ENCODE results near the gene KCNQ1.
A peak's percentile ranks its signal among the peaks of the same experiment; 100 is the strongest.

The KCNQ1 gene

GRCh38 chr11:2410616-2411015 is 34.2 kb upstream of the KCNQ1 start:
- DNase-seq (ENCODE audit: low read depth): no peak

- DNase-seq (ENCODE audit: low read depth): no peak
These were observed 33.1 kb upstream of the KCNQ1 start for GRCh38 chr11:2411446-2412305.

- DNase-seq (ENCODE audit: low read depth): no peak
These were observed 32.5 kb upstream of the KCNQ1 start for GRCh38 chr11:2412323-2412722.

GRCh38 chr11:2413742-2414579 is 30.8 kb upstream of the KCNQ1 start:
- DNase-seq (ENCODE audit: low read depth): no peak

GRCh38 chr11:2414616-2415015 is 30.2 kb upstream of the KCNQ1 start:
- DNase-seq (ENCODE audit: low read depth): no peak

- DNase-seq (ENCODE audit: low read depth): no peak
These were observed 29.6 kb upstream of the KCNQ1 start for GRCh38 chr11:2415171-2415570.

- no peak for DNase-seq (ENCODE audit: low read depth)
These were observed 29.0 kb upstream of the KCNQ1 start for GRCh38 chr11:2415601-2416380.

- DNase-seq (ENCODE audit: low read depth): no peak
These were observed 28.0 kb upstream of the KCNQ1 start for GRCh38 chr11:2416765-2417164.

GRCh38 chr11:2417856-2418692 is 26.7 kb upstream of the KCNQ1 start:
- no peak for DNase-seq (ENCODE audit: low read depth)

GRCh38 chr11:2418693-2419360 is 26.0 kb upstream of the KCNQ1 start:
- DNase-seq (ENCODE audit: low read depth): no peak

- DNase-seq (ENCODE audit: low read depth): no peak
These were observed 24.9 kb upstream of the KCNQ1 start for GRCh38 chr11:2419638-2420501.

- peak; percentile 29 for DNase-seq (ENCODE audit: low read depth)
These were observed 24.1 kb upstream of the KCNQ1 start for GRCh38 chr11:2420502-2421225.

- DNase-seq (ENCODE audit: low read depth): no peak
These were observed 23.4 kb upstream of the KCNQ1 start for GRCh38 chr11:2421226-2421994.

GRCh38 chr11:2421996-2422395 is 22.8 kb upstream of the KCNQ1 start:
- no peak for DNase-seq (ENCODE audit: low read depth)

GRCh38 chr11:2422461-2423156 is 22.2 kb upstream of the KCNQ1 start:
- no peak for DNase-seq (ENCODE audit: low read depth)

- no peak for DNase-seq (ENCODE audit: low read depth)
These were observed 21.4 kb upstream of the KCNQ1 start for GRCh38 chr11:2423157-2424025.

All from T-helper 22 cell (primary cell).